HUES48 (cell line): ENCODE measurements around the gene FAM193B.
"Not testable (repeated sequence)": the region's sequence is repeated elsewhere in the genome, so short reads cannot be mapped to it uniquely, and the experiment has no call there.

Source experiments
- H3K27ac ChIP-seq: one replicate; pipeline ENCODE4 v1.7.0; 2013; ENCODE audit warnings: low read depth, low read length, inconsistent platforms
- H3K27me3 ChIP-seq: 2 replicates; pipeline ENCODE4 v1.6.1; 2013; ENCODE audit warnings: mild to moderate bottlenecking, low read length; ENCODE audit not compliant: control insufficient read depth, insufficient read depth
- H3K36me3 ChIP-seq: 2 replicates; pipeline ENCODE4 v1.6.1; 2013; ENCODE audit warnings: low read length; ENCODE audit not compliant: control insufficient read depth, insufficient read depth
- H3K4me1 ChIP-seq: 2 replicates; pipeline ENCODE4 v1.6.1; 2013; ENCODE audit warnings: mild to moderate bottlenecking, low read length; ENCODE audit not compliant: control insufficient read depth, insufficient read depth
- H3K4me3 ChIP-seq: 2 replicates; pipeline ENCODE4 v1.5.1; 2013; ENCODE audit warnings: mild to moderate bottlenecking, low read depth, low read length
- H3K9ac ChIP-seq: 2 replicates; pipeline ENCODE4 v1.6.1; 2013; ENCODE audit warnings: mild to moderate bottlenecking, low read depth, low read length, moderate library complexity
- H3K9me3 ChIP-seq: 2 replicates; pipeline ENCODE4 v1.6.1; 2013; ENCODE audit warnings: low read length; ENCODE audit not compliant: control insufficient read depth, insufficient read depth

Gene FAM193B

GRCh38 chr5:177491429-177491945, 62.9 kb downstream of the FAM193B start:
- no peak overlapping the region for H3K9ac ChIP-seq
- H3K27me3 ChIP-seq, result no peaks in the 10 kb centered on the region
- H3K27ac ChIP-seq, result peak overlapping the region; percentile 45
- H3K4me1 ChIP-seq, result peaks cover 27% of the 10 kb centered on the region
- H3K9me3 ChIP-seq, result no peaks in the 10 kb centered on the region
- H3K36me3 ChIP-seq, result peaks cover 71% of the 10 kb centered on the region
- H3K4me3 ChIP-seq, result no peak overlapping the region

GRCh38 chr5:177490992-177491391, 63.4 kb downstream of the FAM193B start:
- no peak overlapping the region for H3K4me3 ChIP-seq
- no peaks in the 10 kb centered on the region for H3K9me3 ChIP-seq
- H3K27me3 ChIP-seq, result no peaks in the 10 kb centered on the region
- peak overlapping the region; percentile 45 for H3K27ac ChIP-seq
- no peak overlapping the region for H3K9ac ChIP-seq
- peaks cover 22% of the 10 kb centered on the region for H3K4me1 ChIP-seq
- peaks cover 75% of the 10 kb centered on the region for H3K36me3 ChIP-seq

- Histone ChIP-seq H3K36me3 (peaks cover 72% of the 10 kb centered on the region), H3K9ac (no peak overlapping the region), H3K27me3 (no peaks in the 10 kb centered on the region), H3K4me3 (no peak overlapping the region), H3K4me1 (peaks cover 17% of the 10 kb centered on the region), H3K9me3 (no peaks in the 10 kb centered on the region), H3K27ac (peak overlapping the region; percentile 7)
Observed at GRCh38 chr5:177490311-177490991, 63.9 kb downstream of the FAM193B start.

- H3K9me3 ChIP-seq, result no peaks in the 10 kb centered on the region
- no peaks in the 10 kb centered on the region for H3K27me3 ChIP-seq
- no peak overlapping the region for H3K9ac ChIP-seq
- peaks cover 7% of the 10 kb centered on the region; the same call in 1 of the 2 replicates for H3K4me1 ChIP-seq
- no peak overlapping the region for H3K4me3 ChIP-seq
- no peak overlapping the region for H3K27ac ChIP-seq
- H3K36me3 ChIP-seq, result peaks cover 82% of the 10 kb centered on the region
Observed at GRCh38 chr5:177489119-177489716, 65.1 kb downstream of the FAM193B start.

GRCh38 chr5:177487975-177488374, 66.4 kb downstream of the FAM193B start:
- peaks cover 80% of the 10 kb centered on the region for H3K36me3 ChIP-seq

GRCh38 chr5:177487144-177487543, 67.2 kb downstream of the FAM193B start:
- no peak overlapping the region for H3K27ac ChIP-seq
- no peak overlapping the region for H3K4me3 ChIP-seq
- H3K9ac ChIP-seq, result no peak overlapping the region
- H3K27me3 ChIP-seq, result no peaks in the 10 kb centered on the region
- H3K36me3 ChIP-seq, result peaks cover 77% of the 10 kb centered on the region
- H3K4me1 ChIP-seq, result peaks cover 3% of the 10 kb centered on the region; the same call in 1 of the 2 replicates
- H3K9me3 ChIP-seq, result no peaks in the 10 kb centered on the region

More at GRCh38 chr5:177487975-177488374, 66.4 kb downstream of the FAM193B start:
- no peaks in the 10 kb centered on the region for H3K9me3 ChIP-seq
- H3K27ac ChIP-seq, result no peak overlapping the region
- H3K9ac ChIP-seq, result no peak overlapping the region
- H3K4me1 ChIP-seq, result peaks cover 3% of the 10 kb centered on the region; the same call in 1 of the 2 replicates
- H3K4me3 ChIP-seq, result no peak overlapping the region
- no peaks in the 10 kb centered on the region for H3K27me3 ChIP-seq

- H3K27me3 ChIP-seq, result no peaks in the 10 kb centered on the region
- no peak overlapping the region for H3K4me3 ChIP-seq
- peaks cover 82% of the 10 kb centered on the region for H3K36me3 ChIP-seq
- no peaks in the 10 kb centered on the region for H3K9me3 ChIP-seq
- no peak overlapping the region for H3K9ac ChIP-seq
- H3K4me1 ChIP-seq, result peaks cover 2% of the 10 kb centered on the region; the same call in 1 of the 2 replicates
- no peak overlapping the region for H3K27ac ChIP-seq
Observed at GRCh38 chr5:177486256-177486655, 68.1 kb downstream of the FAM193B start.

- H3K9me3 ChIP-seq, H3K27me3 ChIP-seq, H3K27ac ChIP-seq, H3K4me3 ChIP-seq, H3K4me1 ChIP-seq, H3K9ac ChIP-seq: not testable (repeated sequence)
- peaks cover 77% of the 10 kb centered on the region for H3K36me3 ChIP-seq
Observed at GRCh38 chr5:177485753-177486152, 68.6 kb downstream of the FAM193B start.

GRCh38 chr5:177484902-177485549, 69.3 kb downstream of the FAM193B start:
- H3K9me3 ChIP-seq, result no peaks in the 10 kb centered on the region
- H3K4me1 ChIP-seq, result no peaks in the 10 kb centered on the region
- peaks cover 69% of the 10 kb centered on the region for H3K36me3 ChIP-seq
- H3K27me3 ChIP-seq, result no peaks in the 10 kb centered on the region
- H3K4me3 ChIP-seq, result no peak overlapping the region
- no peak overlapping the region for H3K27ac ChIP-seq
- no peak overlapping the region for H3K9ac ChIP-seq

GRCh38 chr5:177483994-177484901, 70.1 kb downstream of the FAM193B start:
- Histone ChIP-seq H3K9ac (no peak overlapping the region), H3K4me1 (no peaks in the 10 kb centered on the region), H3K27ac (no peak overlapping the region), H3K4me3 (no peak overlapping the region), H3K9me3 (no peaks in the 10 kb centered on the region), H3K27me3 (no peaks in the 10 kb centered on the region), H3K36me3 (peaks cover 63% of the 10 kb centered on the region)
